H9 (cell line): ENCODE results near the gene SKIC8. TPM values are rescaled to one million over a fixed set of nuclear protein-coding genes. Genes with fewer than 3 reads are reported as not detected.
A peak's percentile ranks its signal among the peaks of the same experiment; 100 is the strongest.

Source experiments
- DNase-seq: peaks from one replicate; pipeline ENCODE4 v3.0.0-alpha.2; 2017
- H2AFZ ChIP-seq: one replicate; pipeline ENCODE4 v1.6.1; 2013; ENCODE audit warnings: mild to moderate bottlenecking, low read length, control low read depth, moderate library complexity
- H2AK5ac ChIP-seq: 2 replicates; pipeline ENCODE4 v1.6.1; 2013; ENCODE audit warnings: low read length, control low read depth, mixed read lengths; ENCODE audit not compliant: insufficient read length
- H2BK120ac ChIP-seq: one replicate; pipeline ENCODE4 v1.6.1; 2013; ENCODE audit warnings: low read depth, mild to moderate bottlenecking, low read length, control low read depth, inconsistent platforms; ENCODE audit not compliant: poor library complexity, severe bottlenecking
- H2BK12ac ChIP-seq: 2 replicates; pipeline ENCODE4 v1.6.1; 2013; ENCODE audit warnings: low read length, control low read depth, mixed read lengths, low read depth; ENCODE audit not compliant: insufficient read length
- H2BK15ac ChIP-seq: 2 replicates; pipeline ENCODE4 v1.6.1; 2013; ENCODE audit warnings: low read depth, low read length, control low read depth
- H2BK20ac ChIP-seq: one replicate; pipeline ENCODE4 v1.6.1; 2013; ENCODE audit warnings: low read depth, mild to moderate bottlenecking, low read length, control low read depth, inconsistent platforms; ENCODE audit not compliant: poor library complexity, severe bottlenecking
- H2BK5ac ChIP-seq: 2 replicates; pipeline ENCODE4 v1.6.1; 2013; ENCODE audit warnings: low read length, control low read depth, mixed read lengths; ENCODE audit not compliant: insufficient read length
- H3K14ac ChIP-seq: 2 replicates; pipeline ENCODE4 v1.6.1; 2013; ENCODE audit warnings: low read length, control low read depth; ENCODE audit not compliant: insufficient read depth
- H3K18ac ChIP-seq: 2 replicates; pipeline ENCODE4 v1.6.1; 2013; ENCODE audit warnings: low read depth, mild to moderate bottlenecking, mixed read lengths, low read length, control low read depth; ENCODE audit not compliant: insufficient read length
- H3K23ac ChIP-seq: 2 replicates; pipeline ENCODE4 v1.6.1; 2013; ENCODE audit warnings: low read length, control low read depth, mixed read lengths, low read depth; ENCODE audit not compliant: insufficient read length
- H3K23me2 ChIP-seq: 2 replicates; pipeline ENCODE4 v1.6.1; 2013; ENCODE audit warnings: low read depth, mild to moderate bottlenecking, mixed read lengths, low read length, control low read depth; ENCODE audit not compliant: insufficient read length, poor library complexity, severe bottlenecking
- H3K27ac ChIP-seq: 2 replicates; pipeline ENCODE4 v1.5.1; 2013; ENCODE audit warnings: low read length, control low read depth, mixed read lengths, low read depth; ENCODE audit not compliant: insufficient read length
- H3K27me3 ChIP-seq: 2 replicates; pipeline ENCODE4 v1.6.1; 2013; ENCODE audit warnings: low read length, control low read depth, inconsistent platforms; ENCODE audit not compliant: insufficient read depth
- H3K4ac ChIP-seq: 2 replicates; pipeline ENCODE4 v1.6.1; 2013; ENCODE audit warnings: low read depth, mild to moderate bottlenecking, control low read depth, inconsistent platforms, low read length, moderate library complexity
- H3K4me1 ChIP-seq: 2 replicates; pipeline ENCODE4 v1.6.1; 2013; ENCODE audit warnings: low read length, control low read depth, inconsistent platforms; ENCODE audit not compliant: insufficient read depth
- H3K4me2 ChIP-seq: 2 replicates; pipeline ENCODE4 v1.6.1; 2013; ENCODE audit warnings: low read length, control low read depth, mixed read lengths; ENCODE audit not compliant: insufficient read length, insufficient read depth
- H3K56ac ChIP-seq: 2 replicates; pipeline ENCODE4 v1.6.1; 2013; ENCODE audit warnings: low read depth, mild to moderate bottlenecking, mixed read lengths, low read length, control low read depth; ENCODE audit not compliant: insufficient read length
- H3K79me1 ChIP-seq: 2 replicates; pipeline ENCODE4 v1.6.1; 2013; ENCODE audit warnings: low read depth, mild to moderate bottlenecking, moderate library complexity, low read length, control low read depth, inconsistent platforms; ENCODE audit not compliant: insufficient read depth, poor library complexity, severe bottlenecking
- H3K79me2 ChIP-seq: 2 replicates; pipeline ENCODE4 v1.6.1; 2013; ENCODE audit warnings: low read length, control low read depth, inconsistent platforms; ENCODE audit not compliant: insufficient read depth
- H3K9ac ChIP-seq: 2 replicates; pipeline ENCODE4 v1.6.1; 2013; ENCODE audit warnings: low read length, control low read depth, mixed read lengths; ENCODE audit not compliant: insufficient read length; ENCODE audit errors: extremely low read depth
- H3K9me3 ChIP-seq: one replicate; pipeline ENCODE4 v1.6.1; 2013; ENCODE audit warnings: low read depth, low read length, inconsistent platforms; ENCODE audit not compliant: control insufficient read depth
- H3T11ph ChIP-seq: one replicate; pipeline ENCODE4 v1.6.1; 2013; ENCODE audit warnings: mild to moderate bottlenecking, low read length, control low read depth, inconsistent platforms
- H4K20me1 ChIP-seq: one replicate; pipeline ENCODE4 v1.6.1; 2013; ENCODE audit not compliant: control insufficient read depth, insufficient read length, insufficient read depth
- H4K5ac ChIP-seq: 2 replicates; pipeline ENCODE4 v1.6.1; 2013; ENCODE audit warnings: low read depth, mild to moderate bottlenecking, mixed read lengths, low read length, control low read depth; ENCODE audit not compliant: insufficient read length
- H4K8ac ChIP-seq: replicated peaks from 2 replicates; pipeline ENCODE4 v1.6.1; 2013; ENCODE audit warnings: low read length, control low read depth, mixed read lengths, low read depth; ENCODE audit not compliant: insufficient read length
- H4K91ac ChIP-seq: 2 replicates; pipeline ENCODE4 v1.6.1; 2013; ENCODE audit warnings: low read depth, mild to moderate bottlenecking, moderate library complexity, mixed read lengths, low read length, control low read depth; ENCODE audit not compliant: insufficient read length
- H3K27ac Mint-ChIP-seq, 3 experiments: 2 replicates in 2 of 3; 3 replicates in 1 of 3; pipeline ENCODE4 v1.8.0; 2020 to 2021; ENCODE audit warnings: mixed read lengths in 3 of 3, mild to moderate bottlenecking in 1 of 3, moderate library complexity in 1 of 3
- H3K27me3 Mint-ChIP-seq: 2 replicates; pipeline ENCODE4 v1.8.0; 2021; ENCODE audit warnings: low read depth, mild to moderate bottlenecking, moderate library complexity, mixed read lengths
- H3K36me3 Mint-ChIP-seq, 3 experiments: 2 replicates in 2 of 3; 3 replicates in 1 of 3; pipeline ENCODE4 v1.8.0; 2020 to 2021; ENCODE audit warnings: low read depth in 3 of 3, mixed read lengths in 3 of 3; ENCODE audit not compliant: insufficient read depth in 1 of 3
- H3K4me1 Mint-ChIP-seq, 2 experiments: 2 replicates each; pipeline ENCODE4 v1.8.0; 2020; ENCODE audit warnings: mixed read lengths in 2 of 2
- H3K4me3 Mint-ChIP-seq, 2 experiments: 2 replicates in 1 of 2; 3 replicates in 1 of 2; pipeline ENCODE4 v1.8.0; 2020 to 2021; ENCODE audit warnings: mild to moderate bottlenecking in 2 of 2, mixed read lengths in 2 of 2, moderate library complexity in 1 of 2
- H3K9me3 Mint-ChIP-seq, 2 experiments: 2 replicates in 1 of 2; 3 replicates in 1 of 2; pipeline ENCODE4 v1.8.0; 2020; ENCODE audit warnings: mild to moderate bottlenecking in 2 of 2, mixed read lengths in 2 of 2, moderate library complexity in 1 of 2
- CTCF ChIP-seq: fragments of 200-600 bp; sonication (generic); conservative IDR thresholded peaks from 3 replicates; pipeline ENCODE4 v1.8.0; 2021; ENCODE audit warnings: antibody characterized with exemption, mild to moderate bottlenecking
- total RNA-seq: library from RNA; stranded (reverse); gene quantifications from 2 replicates; pipeline ENCODE4 v1.2.1, GENCODE V29; 2021

Gene SKIC8
- total RNA-seq, 1 experiment from 2014 or later = 45.6 TPM

DNA sequence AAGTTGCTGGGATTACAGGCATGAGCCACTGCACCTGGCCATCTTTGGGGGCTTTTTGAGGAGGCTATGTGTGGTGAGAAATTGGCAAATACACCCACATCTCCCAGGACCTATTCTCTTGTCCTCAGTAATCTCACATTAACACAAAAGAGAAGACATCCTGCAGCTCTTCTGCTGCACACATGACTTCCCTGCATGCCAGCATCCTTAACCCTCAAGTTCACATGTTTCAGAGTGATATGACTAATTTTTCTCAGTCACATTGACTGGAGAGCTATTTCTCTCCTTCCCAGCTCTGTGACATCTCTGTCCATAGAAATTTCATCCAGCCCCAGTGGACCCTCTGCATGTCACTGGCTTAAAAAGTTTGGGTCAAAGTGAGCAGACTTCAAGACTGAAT is 1.9 kb upstream of the SKIC8 start:
- no peak overlapping the region for H2AK5ac ChIP-seq
- no peak overlapping the region for H2BK15ac ChIP-seq
- no peak overlapping the region for H3T11ph ChIP-seq
- no peak overlapping the region for H4K5ac ChIP-seq
- Mint-ChIP-seq H3K27me3 (peaks cover 18% of the 10 kb centered on the region), H3K4me3 (0 out of 5 replicates have a peak overlapping the region, but pooled peaks of 1 of the 2 experiments have one; percentile 12), H3K9me3 (no peaks in the 10 kb centered on the region), H3K36me3 (no peaks in the 10 kb centered on the region; a peak in 1 of 7 replicates), H3K4me1 (peaks cover 8 to 20% of the 10 kb centered on the region in 2 experiments), H3K27ac (no peak overlapping the region)
- peaks cover 5% of the 10 kb centered on the region; the same call in 1 of the 2 replicates for H3K79me2 ChIP-seq
- H3K27me3 ChIP-seq = no peaks in the 10 kb centered on the region
- no peaks in the 10 kb centered on the region for H3K4me1 ChIP-seq
- no peak overlapping the region for H3K14ac ChIP-seq
- no peaks in the 10 kb centered on the region for H4K20me1 ChIP-seq
- no peak for DNase-seq
- no peak overlapping the region for H2BK5ac ChIP-seq
- no peaks in the 10 kb centered on the region for H3K79me1 ChIP-seq
- H3K18ac ChIP-seq = no peak overlapping the region
- H3K23ac ChIP-seq = no peak overlapping the region
- H4K8ac ChIP-seq = no peak overlapping the region
- H2BK120ac ChIP-seq = no peak overlapping the region
- H2BK20ac ChIP-seq = no peak overlapping the region
- H2BK12ac ChIP-seq = no peak overlapping the region
- peaks cover 6% of the 10 kb centered on the region for H3K23me2 ChIP-seq
- H3K56ac ChIP-seq = no peak overlapping the region
- no peak for TF ChIP-seq CTCF
- no peak overlapping the region for H3K27ac ChIP-seq
- H2AFZ ChIP-seq = no peak overlapping the region
- H3K9me3 ChIP-seq = no peaks in the 10 kb centered on the region
- H3K4me2 ChIP-seq = no peak overlapping the region
- H3K4ac ChIP-seq = no peak overlapping the region
- no peak overlapping the region for H4K91ac ChIP-seq
- H3K9ac ChIP-seq = no peak overlapping the region
